Loucy (cell line): ENCODE measurements around the gene CLDN10.

Experiments used
- EZH2phosphoT487 ChIP-seq: fragments of 200-600 bp; IDR thresholded peaks from 2 replicates; pipeline ENCODE4 v1.6.1; 2018; ENCODE audit warnings: antibody characterized with exemption, mild to moderate bottlenecking, moderate library complexity, borderline replicate concordance
- TF ChIP-seq, protein P1 (sequence below): fragments of 200-600 bp; sonication (generic); conservative IDR thresholded peaks from 2 replicates; pipeline ENCODE4 v1.5.1; 2014; ENCODE audit warnings: mild to moderate bottlenecking, antibody characterized with exemption, low read length

GRCh38 chr13:95523598-95523997, 28.9 kb upstream of the CLDN10 start:
- TF ChIP-seq, protein P1, sequence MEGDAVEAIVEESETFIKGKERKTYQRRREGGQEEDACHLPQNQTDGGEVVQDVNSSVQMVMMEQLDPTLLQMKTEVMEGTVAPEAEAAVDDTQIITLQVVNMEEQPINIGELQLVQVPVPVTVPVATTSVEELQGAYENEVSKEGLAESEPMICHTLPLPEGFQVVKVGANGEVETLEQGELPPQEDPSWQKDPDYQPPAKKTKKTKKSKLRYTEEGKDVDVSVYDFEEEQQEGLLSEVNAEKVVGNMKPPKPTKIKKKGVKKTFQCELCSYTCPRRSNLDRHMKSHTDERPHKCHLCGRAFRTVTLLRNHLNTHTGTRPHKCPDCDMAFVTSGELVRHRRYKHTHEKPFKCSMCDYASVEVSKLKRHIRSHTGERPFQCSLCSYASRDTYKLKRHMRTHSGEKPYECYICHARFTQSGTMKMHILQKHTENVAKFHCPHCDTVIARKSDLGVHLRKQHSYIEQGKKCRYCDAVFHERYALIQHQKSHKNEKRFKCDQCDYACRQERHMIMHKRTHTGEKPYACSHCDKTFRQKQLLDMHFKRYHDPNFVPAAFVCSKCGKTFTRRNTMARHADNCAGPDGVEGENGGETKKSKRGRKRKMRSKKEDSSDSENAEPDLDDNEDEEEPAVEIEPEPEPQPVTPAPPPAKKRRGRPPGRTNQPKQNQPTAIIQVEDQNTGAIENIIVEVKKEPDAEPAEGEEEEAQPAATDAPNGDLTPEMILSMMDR, result no peak
- TF ChIP-seq EZH2phosphoT487, result no peak
